ENCODE measurements around the gene OSCAR.
A peak's percentile ranks its signal among the peaks of the same experiment; 100 is the strongest.

OSCAR gene, protein sequence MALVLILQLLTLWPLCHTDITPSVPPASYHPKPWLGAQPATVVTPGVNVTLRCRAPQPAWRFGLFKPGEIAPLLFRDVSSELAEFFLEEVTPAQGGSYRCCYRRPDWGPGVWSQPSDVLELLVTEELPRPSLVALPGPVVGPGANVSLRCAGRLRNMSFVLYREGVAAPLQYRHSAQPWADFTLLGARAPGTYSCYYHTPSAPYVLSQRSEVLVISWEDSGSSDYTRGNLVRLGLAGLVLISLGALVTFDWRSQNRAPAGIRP

DNA sequence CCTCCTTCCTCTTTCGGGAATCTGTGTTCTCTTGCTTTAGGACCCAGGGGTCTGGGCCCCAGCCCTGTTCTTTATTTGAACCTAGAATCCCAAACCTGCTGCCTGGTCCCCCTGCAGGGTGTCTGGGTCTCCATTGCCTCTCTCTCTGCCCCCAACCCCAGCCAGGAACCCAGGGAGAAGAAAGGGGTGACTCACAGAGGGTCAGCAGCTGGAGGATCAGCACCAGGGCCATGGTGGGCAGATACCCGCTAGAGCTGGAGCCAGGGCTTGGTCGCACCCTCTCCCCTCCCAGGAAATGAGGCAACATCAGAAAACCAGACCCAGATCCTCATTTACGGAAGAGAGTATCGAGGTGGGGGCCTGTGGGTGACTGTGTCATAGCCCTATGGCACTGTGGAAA, at the start of gene OSCAR:
Gene OSCAR, minus strand, starts transcription at position 243 of the 400 bp plus-strand sequence. Its CDS starts 11 bp downstream, at position 232.
- Histone ChIP-seq H3K4me2 (peak within 1 kb of the TSS; percentile 74), H3K4me3 (peak within 1 kb of the TSS; percentile 49; the same call in 1 of the 2 replicates), H4K20me1 (no peaks in the 10 kb centered on the region), H3K4me1 (peaks cover 54% of the 10 kb centered on the region), H3K9me3 (no peaks in the 10 kb centered on the region), H3K36me3 (peaks cover 5% of the 10 kb centered on the region), H3K27ac (peak within 1 kb of the TSS; percentile 62), H3K9ac (peak within 1 kb of the TSS; percentile 65), H3K27me3 (peaks cover 32% of the 10 kb centered on the region)
- no peak for TF ChIP-seq Cebpa-rat (IDR thresholded peaks at IDR 0.05)

- Histone ChIP-seq H3K36me3 (peaks cover 100% of the 10 kb centered on the region), H3K9ac (no peak overlapping the region), H4K20me1 (peaks cover 94% of the 10 kb centered on the region)
Measured at GRCh38 chr19:54149021-54149812, 48.6 kb upstream of the OSCAR start.

GRCh38 chr19:54148158-54148557, 47.6 kb upstream of the OSCAR start:
- Histone ChIP-seq H3K4me2 (no peak overlapping the region), H3K4me3 (no peak overlapping the region), H3K4me1 (no peaks in the 10 kb centered on the region), H3K27ac (no peak overlapping the region), H4K20me1 (peaks cover 94% of the 10 kb centered on the region), H3K27me3 (no peaks in the 10 kb centered on the region), H3K9ac (no peak overlapping the region), H3K9me3 (no peaks in the 10 kb centered on the region), H3K36me3 (peaks cover 100% of the 10 kb centered on the region)
- TF ChIP-seq Cebpa-rat (IDR thresholded peaks at IDR 0.05), result no peak

More at GRCh38 chr19:54149021-54149812, 48.6 kb upstream of the OSCAR start:
- H3K27ac ChIP-seq, result no peak overlapping the region
- no peak overlapping the region for H3K4me3 ChIP-seq
- H3K9me3 ChIP-seq, result no peaks in the 10 kb centered on the region
- no peak overlapping the region for H3K4me2 ChIP-seq
- no peaks in the 10 kb centered on the region for H3K27me3 ChIP-seq
- no peak for TF ChIP-seq Cebpa-rat (IDR thresholded peaks at IDR 0.05)
- no peaks in the 10 kb centered on the region for H3K4me1 ChIP-seq

- Histone ChIP-seq H3K9ac (no peak overlapping the region), H3K4me2 (no peak overlapping the region), H3K27ac (no peak overlapping the region), H3K27me3 (no peaks in the 10 kb centered on the region), H3K9me3 (no peaks in the 10 kb centered on the region), H4K20me1 (peaks cover 94% of the 10 kb centered on the region), H3K4me1 (no peaks in the 10 kb centered on the region), H3K36me3 (peaks cover 100% of the 10 kb centered on the region), H3K4me3 (no peak overlapping the region)
- no peak for TF ChIP-seq Cebpa-rat (IDR thresholded peaks at IDR 0.05)
Measured at GRCh38 chr19:54147676-54148075, 47.1 kb upstream of the OSCAR start.

- Histone ChIP-seq H3K4me2 (no peak overlapping the region), H3K36me3 (peaks cover 100% of the 10 kb centered on the region), H3K4me3 (no peak overlapping the region), H3K9ac (no peak overlapping the region), H3K4me1 (peaks cover 8% of the 10 kb centered on the region), H3K27ac (no peak overlapping the region), H3K9me3 (no peaks in the 10 kb centered on the region), H4K20me1 (peaks cover 95% of the 10 kb centered on the region), H3K27me3 (no peaks in the 10 kb centered on the region)
- no peak for TF ChIP-seq Cebpa-rat (IDR thresholded peaks at IDR 0.05)
Measured at GRCh38 chr19:54145541-54146158, 45.0 kb upstream of the OSCAR start.

DNA sequence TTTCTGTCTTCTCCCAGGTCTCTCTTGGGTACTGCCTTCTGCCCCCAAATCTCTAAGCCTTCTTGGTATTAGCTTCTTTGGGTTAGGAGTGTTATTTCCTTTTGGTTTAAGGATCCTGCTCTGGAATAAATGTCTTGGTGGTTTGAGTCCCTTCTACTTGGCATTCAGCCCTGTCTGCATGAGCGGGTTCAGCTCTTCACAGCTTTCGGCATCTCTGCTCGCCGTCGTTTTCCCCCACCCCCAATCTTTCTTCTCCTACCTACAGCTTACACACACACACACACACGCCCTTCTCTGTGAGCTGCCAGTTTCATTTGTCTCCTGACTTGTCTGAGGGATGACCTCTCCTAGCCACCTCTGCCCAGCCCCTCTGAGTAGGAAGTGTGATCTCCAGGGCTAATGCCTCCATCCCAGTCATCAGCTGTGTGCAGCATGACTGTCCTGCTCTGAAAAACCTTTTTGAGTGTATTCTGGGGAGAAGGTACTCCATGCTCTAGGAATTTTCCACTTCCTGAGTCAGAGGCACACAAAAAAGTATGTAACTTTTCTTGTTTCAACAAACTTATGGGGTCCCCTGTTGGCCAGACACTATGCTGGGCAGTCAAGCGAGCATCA, 41.7 kb upstream of the OSCAR start:
- Histone ChIP-seq H3K4me1 (peaks cover 32% of the 10 kb centered on the region), H3K9ac (no peak overlapping the region; the same call in 1 of the 2 replicates), H3K27ac (no peak overlapping the region), H3K36me3 (peaks cover 84% of the 10 kb centered on the region), H3K9me3 (no peaks in the 10 kb centered on the region), H3K4me3 (no peak overlapping the region), H4K20me1 (peaks cover 90% of the 10 kb centered on the region), H3K27me3 (no peaks in the 10 kb centered on the region), H3K4me2 (no peak overlapping the region)
- no peak for TF ChIP-seq Cebpa-rat (IDR thresholded peaks at IDR 0.05)

- no peak for TF ChIP-seq Cebpa-rat (IDR thresholded peaks at IDR 0.05)
- Histone ChIP-seq H3K4me3 (no peak overlapping the region), H4K20me1 (peaks cover 81% of the 10 kb centered on the region), H3K4me1 (peaks cover 34% of the 10 kb centered on the region), H3K36me3 (peaks cover 74% of the 10 kb centered on the region), H3K4me2 (no peak overlapping the region), H3K27ac (no peak overlapping the region), H3K9me3 (no peaks in the 10 kb centered on the region), H3K9ac (0 out of 2 replicates have a peak overlapping the region, but pooled peaks have one; percentile 100), H3K27me3 (no peaks in the 10 kb centered on the region)
Measured at GRCh38 chr19:54141356-54141755, 40.8 kb upstream of the OSCAR start.

- Histone ChIP-seq H3K4me3 (peak overlapping the region; percentile 97), H3K9me3 (no peaks in the 10 kb centered on the region), H3K36me3 (peaks cover 48% of the 10 kb centered on the region), H3K4me1 (peaks cover 43% of the 10 kb centered on the region), H3K9ac (peak overlapping the region; percentile 100), H3K4me2 (peak overlapping the region; percentile 99), H3K27ac (peak overlapping the region; percentile 99), H4K20me1 (peaks cover 56% of the 10 kb centered on the region), H3K27me3 (no peaks in the 10 kb centered on the region)
- no peak for TF ChIP-seq Cebpa-rat (IDR thresholded peaks at IDR 0.05)
Measured at GRCh38 chr19:54138489-54139256, 38.1 kb upstream of the OSCAR start.
